ENCODE measurements around the gene BEST1. TPM values are rescaled to one million over a fixed set of nuclear protein-coding genes. Genes with fewer than 3 reads are reported as not detected.
A peak's percentile ranks its signal among the peaks of the same experiment; 100 is the strongest.

The BEST1 gene
- total RNA-seq, 4 donors from 2014 or later: 33.2 to 53.2 (median 45.7) TPM

- Histone ChIP-seq H3K36me3 (no peaks in the 10 kb centered on the region), H3K27me3 (no peaks in the 10 kb centered on the region), H3K4me3 (peak overlapping the region; percentile 53 to 81 (median 66)), H3K9me3 (no peaks in the 10 kb centered on the region), H3K27ac (peak overlapping the region; percentile 70 to 95 (median 88)), H3K4me1 (peaks cover 0 to 78% (median 26%) of the 10 kb centered on the region in 4 donors)
- no peak for DNase-seq (ENCODE audit: low spot score in 2 of 2)
- TF ChIP-seq CTCF (IDR thresholded peaks at IDR 0.05) (no peak), POLR2A (IDR thresholded peaks at IDR 0.05) (no peak), EP300 (IDR thresholded peaks at IDR 0.05) (no peak)
- WGBS, 2 donors: 17 to 18% methylated on average over 10 to 12 of the region's 32 CpGs
Observed at GRCh38 chr11:61916737-61917333, 33.3 kb upstream of the BEST1 start.

- no peaks in the 10 kb centered on the region for H3K9me3 ChIP-seq
Observed at GRCh38 chr11:61917334-61918109, 32.6 kb upstream of the BEST1 start, which contains the start of gene RAB3IL1. RAB3IL1 (minus strand) TSS chr11:61917566; CDS start chr11:61917367, 199 bp downstream.

GRCh38 chr11:61918251-61918937, 31.8 kb upstream of the BEST1 start:
- H3K27ac ChIP-seq: peak overlapping the region; percentile 70 to 95 (median 88)
- H3K4me3 ChIP-seq: peak overlapping the region in 1 of 4 donors; percentile 72
- no peak for DNase-seq (ENCODE audit: low spot score in 2 of 2)
- H3K36me3 ChIP-seq: no peaks in the 10 kb centered on the region
- TF ChIP-seq EP300 (IDR thresholded peaks at IDR 0.05): no peak
- no peak for TF ChIP-seq POLR2A (IDR thresholded peaks at IDR 0.05)
- no peak for TF ChIP-seq CTCF (IDR thresholded peaks at IDR 0.05)
- H3K4me1 ChIP-seq: peaks cover 0 to 78% (median 20%) of the 10 kb centered on the region in 4 donors
- no peaks in the 10 kb centered on the region for H3K9me3 ChIP-seq
- H3K27me3 ChIP-seq: no peaks in the 10 kb centered on the region
- WGBS, 2 donors: 77 to 85% methylated on average over 14 of the region's 14 CpGs

More at GRCh38 chr11:61917334-61918109, 32.6 kb upstream of the BEST1 start, which contains the start of gene RAB3IL1:
- Histone ChIP-seq H3K27ac (peak within 1 kb of the TSS; percentile 70 to 95 (median 88)), H3K4me1 (peaks cover 0 to 78% (median 21%) of the 10 kb centered on the region in 4 donors), H3K4me3 (peak within 1 kb of the TSS; percentile 53 to 81 (median 66)), H3K36me3 (no peaks in the 10 kb centered on the region), H3K27me3 (no peaks in the 10 kb centered on the region)
- TF ChIP-seq CTCF (IDR thresholded peaks at IDR 0.05): peak in 2 of 5 experiments; percentile 24 to 25
- TF ChIP-seq POLR2A (IDR thresholded peaks at IDR 0.05): peak; percentile 79 to 88
- TF ChIP-seq EP300 (IDR thresholded peaks at IDR 0.05): peak in 1 of 2 donors; percentile 56
- DNase-seq (ENCODE audit: low spot score in 2 of 2): peak; percentile 66 to 67
- 8 to 11% methylated on average over 7 to 15 of the region's 74 CpGs for WGBS, 2 donors

- Histone ChIP-seq H3K4me3 (no peak overlapping the region), H3K27me3 (no peaks in the 10 kb centered on the region), H3K36me3 (no peaks in the 10 kb centered on the region), H3K27ac (peak overlapping the region; percentile 26 to 95 (median 62)), H3K9me3 (no peaks in the 10 kb centered on the region), H3K4me1 (peaks cover 0 to 78% (median 27%) of the 10 kb centered on the region in 4 donors)
- no peak for TF ChIP-seq CTCF (IDR thresholded peaks at IDR 0.05)
- TF ChIP-seq EP300 (IDR thresholded peaks at IDR 0.05): no peak
- no peak for TF ChIP-seq POLR2A (IDR thresholded peaks at IDR 0.05)
- DNase-seq (ENCODE audit: low spot score in 2 of 2): peak in 1 of 2 donors; percentile 55
- 53 to 56% methylated on average over 6 of the region's 6 CpGs for WGBS, 2 donors
Observed at GRCh38 chr11:61918938-61919704, 31.0 kb upstream of the BEST1 start.

All from tibial nerve (tissue), 4 donors.